ENCODE data around the gene PDE4D. TPM values are rescaled to one million over a fixed set of nuclear protein-coding genes. Genes with fewer than 3 reads are reported as not detected.

The PDE4D gene
- total RNA-seq, 1 donor from 2014 or later = 85.8 TPM

DNA sequence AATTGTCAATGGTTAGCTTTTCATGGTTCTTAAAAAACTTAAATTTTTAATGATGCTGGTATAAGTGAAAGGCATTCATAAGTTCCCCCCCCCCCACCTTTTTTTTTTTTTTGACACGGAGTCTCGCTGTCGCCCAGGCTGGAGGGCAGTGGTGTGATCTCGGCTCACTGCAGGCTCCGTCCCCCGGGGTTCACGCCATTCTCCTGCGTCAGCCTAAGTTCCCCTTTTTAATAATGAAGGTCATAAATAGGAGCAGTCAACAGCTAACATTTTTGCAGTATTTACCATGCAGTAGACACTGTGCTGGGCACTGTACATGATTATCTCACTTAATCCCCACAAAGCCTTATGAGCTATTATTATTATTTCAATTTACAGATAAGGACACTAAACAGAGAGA is 556.3 kb downstream of the PDE4D start:
- Histone ChIP-seq H3K27ac (no peak overlapping the region), H3K4me1 (no peaks in the 10 kb centered on the region), H3K36me3 (no peaks in the 10 kb centered on the region), H3K27me3 (no peaks in the 10 kb centered on the region), H3K4me3 (no peak overlapping the region), H3K9me3 (no peaks in the 10 kb centered on the region)
- TF ChIP-seq, protein P1, sequence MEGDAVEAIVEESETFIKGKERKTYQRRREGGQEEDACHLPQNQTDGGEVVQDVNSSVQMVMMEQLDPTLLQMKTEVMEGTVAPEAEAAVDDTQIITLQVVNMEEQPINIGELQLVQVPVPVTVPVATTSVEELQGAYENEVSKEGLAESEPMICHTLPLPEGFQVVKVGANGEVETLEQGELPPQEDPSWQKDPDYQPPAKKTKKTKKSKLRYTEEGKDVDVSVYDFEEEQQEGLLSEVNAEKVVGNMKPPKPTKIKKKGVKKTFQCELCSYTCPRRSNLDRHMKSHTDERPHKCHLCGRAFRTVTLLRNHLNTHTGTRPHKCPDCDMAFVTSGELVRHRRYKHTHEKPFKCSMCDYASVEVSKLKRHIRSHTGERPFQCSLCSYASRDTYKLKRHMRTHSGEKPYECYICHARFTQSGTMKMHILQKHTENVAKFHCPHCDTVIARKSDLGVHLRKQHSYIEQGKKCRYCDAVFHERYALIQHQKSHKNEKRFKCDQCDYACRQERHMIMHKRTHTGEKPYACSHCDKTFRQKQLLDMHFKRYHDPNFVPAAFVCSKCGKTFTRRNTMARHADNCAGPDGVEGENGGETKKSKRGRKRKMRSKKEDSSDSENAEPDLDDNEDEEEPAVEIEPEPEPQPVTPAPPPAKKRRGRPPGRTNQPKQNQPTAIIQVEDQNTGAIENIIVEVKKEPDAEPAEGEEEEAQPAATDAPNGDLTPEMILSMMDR (IDR thresholded peaks at IDR 0.05) = no peak
- ATAC-seq (no peak), DNase-seq (no peak)
- intact Hi-C loops (cut with DNase I) = no loop called here

DNA sequence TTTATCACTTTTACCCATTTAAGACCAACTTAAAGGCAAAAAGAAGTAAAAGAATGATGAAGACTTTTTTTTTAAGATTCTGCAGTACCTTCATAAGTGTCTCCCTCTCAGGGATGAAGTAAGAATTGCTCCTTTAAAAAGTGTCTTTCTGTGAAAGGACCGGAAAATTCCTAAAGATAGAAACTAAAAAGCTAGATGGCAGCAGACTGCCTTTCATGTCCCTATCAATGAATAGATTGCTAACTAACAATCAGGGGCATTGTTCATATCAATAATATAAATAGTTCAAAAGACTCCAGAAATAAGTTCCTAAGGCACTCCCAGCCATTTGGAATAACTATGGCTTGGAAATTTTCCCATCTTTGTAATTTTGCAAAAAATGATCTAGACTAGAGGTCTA is 558.0 kb downstream of the PDE4D start:
- H3K27ac ChIP-seq = no peak overlapping the region
- no peaks in the 10 kb centered on the region for H3K4me1 ChIP-seq
- no peak overlapping the region for H3K4me3 ChIP-seq
- intact Hi-C loops (cut with DNase I) = no loop called here
- no peak for ATAC-seq
- TF ChIP-seq, protein P1 (IDR thresholded peaks at IDR 0.05) = no peak
- no peaks in the 10 kb centered on the region for H3K27me3 ChIP-seq
- H3K36me3 ChIP-seq = no peaks in the 10 kb centered on the region
- DNase-seq = no peak
- H3K9me3 ChIP-seq = no peaks in the 10 kb centered on the region

DNA sequence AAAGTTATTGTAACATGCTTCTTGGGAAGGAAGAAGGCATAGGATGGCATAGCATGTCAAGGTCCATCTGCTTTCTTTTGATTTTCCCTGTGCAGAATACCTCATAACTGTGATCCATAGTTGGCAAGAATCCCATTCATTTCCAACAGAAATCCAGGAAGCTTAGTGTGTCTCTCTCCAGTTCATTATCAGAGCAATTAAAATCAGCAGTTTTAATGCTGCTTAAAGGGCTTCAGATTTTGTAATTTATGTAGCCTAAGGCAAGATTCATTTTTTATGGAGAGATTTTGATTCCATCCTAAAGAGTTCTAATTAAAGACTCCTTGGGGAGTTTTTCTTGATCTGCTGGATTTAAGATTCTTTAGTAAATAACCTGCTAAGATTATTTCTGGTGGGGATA is 560.1 kb downstream of the PDE4D start:
- intact Hi-C loops (cut with DNase I) = no loop called here
- ATAC-seq (no peak), DNase-seq (no peak)
- no peak overlapping the region for H3K4me3 ChIP-seq
- H3K36me3 ChIP-seq = no peaks in the 10 kb centered on the region
- H3K27ac ChIP-seq = no peak overlapping the region
- H3K9me3 ChIP-seq = no peaks in the 10 kb centered on the region
- no peaks in the 10 kb centered on the region for H3K4me1 ChIP-seq
- H3K27me3 ChIP-seq = no peaks in the 10 kb centered on the region
- TF ChIP-seq, protein P1 (IDR thresholded peaks at IDR 0.05) = no peak

DNA sequence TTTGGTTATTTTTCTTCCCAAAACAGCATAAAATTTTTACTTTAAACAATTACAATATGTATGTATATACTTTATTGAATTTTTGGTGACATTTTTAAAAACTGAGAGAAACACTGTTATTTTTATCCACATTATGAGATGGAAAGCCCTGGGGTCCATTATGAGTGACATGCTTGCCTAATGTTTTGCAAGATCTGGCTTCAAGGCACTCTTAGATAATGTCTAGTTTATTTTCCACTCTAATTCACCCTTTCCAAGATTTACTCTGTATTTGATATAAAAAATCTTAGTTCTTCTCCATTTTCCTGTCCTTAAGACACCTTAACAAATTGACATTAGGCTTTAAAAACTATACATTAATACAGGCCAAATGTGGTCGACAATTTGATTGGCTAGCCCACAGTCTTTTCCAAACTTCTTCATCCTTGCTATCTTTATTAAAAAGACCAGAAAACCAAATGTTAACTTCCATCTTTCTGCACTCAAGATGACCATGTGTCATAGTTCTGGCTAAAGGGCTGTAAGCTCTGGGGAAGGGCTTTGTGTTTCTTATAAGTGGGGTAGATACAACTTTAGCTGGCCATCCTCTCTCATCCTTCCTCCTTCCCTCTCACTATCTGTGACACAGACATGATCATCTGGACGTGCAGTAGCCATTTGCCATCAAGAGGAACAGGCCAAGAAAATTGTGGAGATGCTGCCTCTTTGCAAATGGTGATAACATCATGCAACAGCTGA is 561.1 kb downstream of the PDE4D start:
- intact Hi-C loops (cut with DNase I) = no loop called here
- H3K9me3 ChIP-seq = no peaks in the 10 kb centered on the region
- no peak overlapping the region for H3K4me3 ChIP-seq
- TF ChIP-seq, protein P1 (IDR thresholded peaks at IDR 0.05) = no peak
- H3K36me3 ChIP-seq = no peaks in the 10 kb centered on the region
- no peaks in the 10 kb centered on the region for H3K27me3 ChIP-seq
- ATAC-seq (no peak), DNase-seq (no peak)
- no peaks in the 10 kb centered on the region for H3K4me1 ChIP-seq
- H3K27ac ChIP-seq = no peak overlapping the region

DNA sequence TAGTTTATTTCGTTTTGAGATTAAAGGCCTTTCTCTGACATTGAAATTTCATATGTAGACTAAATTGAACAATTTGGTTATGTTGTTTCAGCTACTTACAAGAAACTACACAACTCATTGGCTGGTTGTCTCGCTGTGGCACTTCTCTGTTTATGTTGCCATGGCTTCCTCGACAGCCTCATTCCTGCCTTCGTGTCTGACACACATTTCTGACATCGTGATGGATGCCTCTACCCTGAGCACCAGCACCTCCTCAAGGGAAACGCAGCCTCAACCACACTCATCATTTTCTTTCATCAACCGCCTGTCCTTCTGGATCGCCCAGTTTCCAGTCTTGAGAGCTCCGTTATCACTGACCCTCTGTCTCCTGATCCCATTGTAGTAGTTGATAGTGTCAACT is 562.8 kb downstream of the PDE4D start:
- intact Hi-C loops (cut with DNase I) = no loop called here
- Histone ChIP-seq H3K27ac (no peak overlapping the region), H3K27me3 (no peaks in the 10 kb centered on the region), H3K4me1 (no peaks in the 10 kb centered on the region), H3K4me3 (no peak overlapping the region), H3K36me3 (no peaks in the 10 kb centered on the region), H3K9me3 (no peaks in the 10 kb centered on the region)
- ATAC-seq (no peak), DNase-seq (no peak)
- TF ChIP-seq, protein P1 (IDR thresholded peaks at IDR 0.05) = no peak

All from upper lobe of right lung (tissue), 1 donor.